ENCODE data around the gene AGL. TPM values are rescaled to one million over a fixed set of nuclear protein-coding genes. Genes with fewer than 3 reads are reported as not detected.

Gene AGL
- total and polyA plus RNA-seq, 10 of the 15 experiments (the other 5 are each of a cell fraction or from before 2014, with no cell fraction given): 5.6 to 21.6 (median 13.7) TPM

DNA sequence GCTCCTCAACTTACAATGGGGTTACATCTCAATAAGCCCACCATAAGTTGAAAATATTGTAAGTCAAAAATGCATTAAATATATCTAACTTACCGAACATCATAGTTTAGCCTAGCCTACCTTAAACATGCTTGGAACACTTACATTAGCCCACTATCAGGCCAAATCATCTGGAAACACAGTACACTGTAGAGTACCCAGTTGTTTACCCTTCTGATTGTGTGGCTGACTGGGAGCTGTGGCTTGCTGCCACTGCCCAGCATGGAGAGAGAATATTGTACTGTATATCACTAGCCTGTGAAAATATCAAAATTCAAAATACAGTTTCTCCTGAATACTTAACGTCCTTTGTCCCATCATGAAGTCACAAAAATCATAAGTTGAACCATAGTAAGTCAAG lies 43.3 kb upstream of the AGL start:
- H3K36me3 ChIP-seq (ENCODE audit: control insufficient read depth in 2 of 2, insufficient read depth in 2 of 2, low read length in 1 of 2): no peaks in the 10 kb centered on the region
- SMC1A ChIA-PET (ENCODE audit: uncharacterized antibody, unreplicated experiment): interaction anchor here (0.7 to 2.4 kb wide), 5 partner anchors 229 to 1061 kb away, joined by 3 to 11 read pairs (median 3); no protein-coding TSS in a partner anchor

More for the DNA sequence above, 43.3 kb upstream of the AGL start:
- RAD21 ChIA-PET (ENCODE audit: unreplicated experiment): interaction anchor here (0.7 to 1.7 kb wide), 5 partner anchors 329 to 1062 kb away, joined by 3 to 7 read pairs (median 4); no protein-coding TSS in a partner anchor
- H3K27me3 ChIP-seq (replicated peaks in 1 of 2; ENCODE audit: control insufficient read depth in 2 of 2, insufficient read depth in 2 of 2, low read length in 1 of 2): no peaks in the 10 kb centered on the region
- no peak overlapping the region for H3K9ac ChIP-seq (ENCODE audit: control insufficient read depth, insufficient read depth, low read length)
- BruUV-seq (replicated peaks): no TSS peak
- H4K20me1 ChIP-seq (ENCODE audit: control insufficient read depth, insufficient read depth): no peaks in the 10 kb centered on the region
- in situ Hi-C loops (cut with MboI): loop anchor here (5.0 kb wide), 1 partner anchor 230 kb away; a partner anchor contains a TSS
- DNase-seq (ENCODE audit: low read depth, low spot score): no peak
- H3K27ac ChIP-seq (ENCODE audit: control insufficient read depth, insufficient read depth): no peak overlapping the region
- H3K4me1 ChIP-seq (ENCODE audit: control insufficient read depth, insufficient read depth, low read length): peaks cover 10% of the 10 kb centered on the region
- WGBS (ENCODE audit: insufficient coverage, insufficient replicate concordance, low lambda C conversion rate, missing lambda C conversion rate): 46% methylated on average over 2 of the region's 2 CpGs
- no peaks in the 10 kb centered on the region for H3K9me3 ChIP-seq (replicated peaks; ENCODE audit: control insufficient read depth, insufficient read depth, low read length)
- no peak overlapping the region for H3K4me2 ChIP-seq (ENCODE audit: control insufficient read depth, insufficient read depth)
- TF ChIP-seq MYC (IDR thresholded peaks at IDR 0.05; ENCODE audit: insufficient read depth, insufficient read length, insufficient replicate concordance, low read length, severe bottlenecking) (no peak), ASH2L (IDR thresholded peaks at IDR 0.05; ENCODE audit: borderline replicate concordance, low read depth) (no peak), BACH1 (IDR thresholded peaks at IDR 0.05; ENCODE audit: borderline replicate concordance) (no peak), SPI1 (IDR thresholded peaks at IDR 0.05; ENCODE audit: borderline replicate concordance, insufficient read depth, low read depth, low read length) (no peak), TCF3 (IDR thresholded peaks at IDR 0.05; ENCODE audit: borderline replicate concordance, insufficient read depth, low read depth, low read length) (no peak)
- TF ChIP-seq, protein P1, sequence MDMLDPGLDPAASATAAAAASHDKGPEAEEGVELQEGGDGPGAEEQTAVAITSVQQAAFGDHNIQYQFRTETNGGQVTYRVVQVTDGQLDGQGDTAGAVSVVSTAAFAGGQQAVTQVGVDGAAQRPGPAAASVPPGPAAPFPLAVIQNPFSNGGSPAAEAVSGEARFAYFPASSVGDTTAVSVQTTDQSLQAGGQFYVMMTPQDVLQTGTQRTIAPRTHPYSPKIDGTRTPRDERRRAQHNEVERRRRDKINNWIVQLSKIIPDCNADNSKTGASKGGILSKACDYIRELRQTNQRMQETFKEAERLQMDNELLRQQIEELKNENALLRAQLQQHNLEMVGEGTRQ (IDR thresholded peaks at IDR 0.05; ENCODE audit: borderline replicate concordance, low read depth, low read length): no peak
- TF ChIP-seq, protein P2, sequence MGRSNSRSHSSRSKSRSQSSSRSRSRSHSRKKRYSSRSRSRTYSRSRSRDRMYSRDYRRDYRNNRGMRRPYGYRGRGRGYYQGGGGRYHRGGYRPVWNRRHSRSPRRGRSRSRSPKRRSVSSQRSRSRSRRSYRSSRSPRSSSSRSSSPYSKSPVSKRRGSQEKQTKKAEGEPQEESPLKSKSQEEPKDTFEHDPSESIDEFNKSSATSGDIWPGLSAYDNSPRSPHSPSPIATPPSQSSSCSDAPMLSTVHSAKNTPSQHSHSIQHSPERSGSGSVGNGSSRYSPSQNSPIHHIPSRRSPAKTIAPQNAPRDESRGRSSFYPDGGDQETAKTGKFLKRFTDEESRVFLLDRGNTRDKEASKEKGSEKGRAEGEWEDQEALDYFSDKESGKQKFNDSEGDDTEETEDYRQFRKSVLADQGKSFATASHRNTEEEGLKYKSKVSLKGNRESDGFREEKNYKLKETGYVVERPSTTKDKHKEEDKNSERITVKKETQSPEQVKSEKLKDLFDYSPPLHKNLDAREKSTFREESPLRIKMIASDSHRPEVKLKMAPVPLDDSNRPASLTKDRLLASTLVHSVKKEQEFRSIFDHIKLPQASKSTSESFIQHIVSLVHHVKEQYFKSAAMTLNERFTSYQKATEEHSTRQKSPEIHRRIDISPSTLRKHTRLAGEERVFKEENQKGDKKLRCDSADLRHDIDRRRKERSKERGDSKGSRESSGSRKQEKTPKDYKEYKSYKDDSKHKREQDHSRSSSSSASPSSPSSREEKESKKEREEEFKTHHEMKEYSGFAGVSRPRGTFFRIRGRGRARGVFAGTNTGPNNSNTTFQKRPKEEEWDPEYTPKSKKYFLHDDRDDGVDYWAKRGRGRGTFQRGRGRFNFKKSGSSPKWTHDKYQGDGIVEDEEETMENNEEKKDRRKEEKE (IDR thresholded peaks at IDR 0.05): no peak
- TF ChIP-seq, protein P3, sequence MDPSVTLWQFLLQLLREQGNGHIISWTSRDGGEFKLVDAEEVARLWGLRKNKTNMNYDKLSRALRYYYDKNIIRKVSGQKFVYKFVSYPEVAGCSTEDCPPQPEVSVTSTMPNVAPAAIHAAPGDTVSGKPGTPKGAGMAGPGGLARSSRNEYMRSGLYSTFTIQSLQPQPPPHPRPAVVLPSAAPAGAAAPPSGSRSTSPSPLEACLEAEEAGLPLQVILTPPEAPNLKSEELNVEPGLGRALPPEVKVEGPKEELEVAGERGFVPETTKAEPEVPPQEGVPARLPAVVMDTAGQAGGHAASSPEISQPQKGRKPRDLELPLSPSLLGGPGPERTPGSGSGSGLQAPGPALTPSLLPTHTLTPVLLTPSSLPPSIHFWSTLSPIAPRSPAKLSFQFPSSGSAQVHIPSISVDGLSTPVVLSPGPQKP (IDR thresholded peaks at IDR 0.05; ENCODE audit: low read depth, low read length): no peak
- H3K4me3 ChIP-seq: no peak overlapping the region
- POLR2A ChIA-PET: no interaction called here
- ATAC-seq: no peak
- H3K79me2 ChIP-seq (ENCODE audit: control insufficient read depth, insufficient read depth, low read length): no peaks in the 10 kb centered on the region
- no peak overlapping the region for H2AFZ ChIP-seq (ENCODE audit: control insufficient read depth, low read depth, low read length)
- FAIRE-seq: no peak
- CTCF ChIA-PET: interaction anchor here (0.6 to 3.5 kb wide), 11 partner anchors 10 to 1062 kb away, joined by 3 to 32 read pairs (median 4); no protein-coding TSS in a partner anchor
- intact Hi-C loops (cut with micrococcal nuclease; ENCODE audit: unreplicated experiment): loop anchor here (10.0 kb wide), 3 partner anchors 468 to 728 kb away; partner anchors contain the start of genes CDC14A and GPR88

All from GM12878 (cell line).